ENCODE data around the gene AZIN2.

The AZIN2 gene

GRCh38 chr1:33148615-33149014, 67.7 kb downstream of the AZIN2 start:
- TF ChIP-seq EZH2 (IDR thresholded peaks at IDR 0.05; ENCODE audit: borderline replicate concordance, low read depth, low read length, severe bottlenecking): no peak
- no peak for TF ChIP-seq CTCF (IDR thresholded peaks at IDR 0.05; ENCODE audit: borderline replicate concordance, extremely low read depth, low read length, poor library complexity, severe bottlenecking)
- Histone ChIP-seq H4K20me1 (ENCODE audit: insufficient read depth, low read length) (peaks cover 3% of the 10 kb centered on the region; the same call in 1 of the 2 replicates), H3K27me3 (ENCODE audit: insufficient read depth, low read length, poor library complexity) (no peaks in the 10 kb centered on the region), H3K27ac (ENCODE audit: low read length) (no peak overlapping the region), H3K4me2 (ENCODE audit: insufficient read depth, low read length) (no peak overlapping the region), H3K79me2 (ENCODE audit: insufficient read depth, low read length) (no peaks in the 10 kb centered on the region), H3K36me3 (ENCODE audit: insufficient read depth, low read length) (peaks cover 27% of the 10 kb centered on the region), H3K4me3 (ENCODE audit: low read depth in 1 of 2, low read length in 2 of 2) (no peak overlapping the region), H2AFZ (ENCODE audit: low read depth, low read length) (no peak overlapping the region), H3K9me3 (ENCODE audit: insufficient read depth, low read length, severe bottlenecking) (no peaks in the 10 kb centered on the region), H3K9ac (ENCODE audit: low read depth, low read length) (no peak overlapping the region), H3K4me1 (ENCODE audit: insufficient read depth, low read length) (peaks cover 12% of the 10 kb centered on the region)
- DNase-seq (no peak), ATAC-seq (ENCODE audit: insufficient read depth, low read depth) (no peak)

GRCh38 chr1:33149453-33150190, 68.7 kb downstream of the AZIN2 start:
- no peaks in the 10 kb centered on the region for H3K79me2 ChIP-seq (ENCODE audit: insufficient read depth, low read length)
- no peak overlapping the region for H3K4me3 ChIP-seq (ENCODE audit: low read depth in 1 of 2, low read length in 2 of 2)
- no peaks in the 10 kb centered on the region for H3K9me3 ChIP-seq (ENCODE audit: insufficient read depth, low read length, severe bottlenecking)
- no peak overlapping the region for H3K27ac ChIP-seq (ENCODE audit: low read length)
- no peak overlapping the region for H3K4me2 ChIP-seq (ENCODE audit: insufficient read depth, low read length)
- no peak for DNase-seq
- peaks cover 19% of the 10 kb centered on the region for H3K4me1 ChIP-seq (ENCODE audit: insufficient read depth, low read length)
- peaks cover under 1% of the 10 kb centered on the region; the same call in 1 of the 2 replicates for H4K20me1 ChIP-seq (ENCODE audit: insufficient read depth, low read length)
- no peak overlapping the region for H2AFZ ChIP-seq (ENCODE audit: low read depth, low read length)
- no peak overlapping the region for H3K9ac ChIP-seq (ENCODE audit: low read depth, low read length)
- H3K36me3 ChIP-seq (ENCODE audit: insufficient read depth, low read length): peaks cover 31% of the 10 kb centered on the region
- no peaks in the 10 kb centered on the region for H3K27me3 ChIP-seq (ENCODE audit: insufficient read depth, low read length, poor library complexity)
- TF ChIP-seq CTCF (IDR thresholded peaks at IDR 0.05; ENCODE audit: borderline replicate concordance, extremely low read depth, low read length, poor library complexity, severe bottlenecking) (no peak), EZH2 (IDR thresholded peaks at IDR 0.05; ENCODE audit: borderline replicate concordance, low read depth, low read length, severe bottlenecking) (no peak)
- ATAC-seq (ENCODE audit: insufficient read depth, low read depth): no peak

- no peak for ATAC-seq (ENCODE audit: insufficient read depth, low read depth)
- Histone ChIP-seq H3K9ac (ENCODE audit: low read depth, low read length) (no peak overlapping the region), H3K4me3 (ENCODE audit: low read depth in 1 of 2, low read length in 2 of 2) (no peak overlapping the region), H2AFZ (ENCODE audit: low read depth, low read length) (no peak overlapping the region), H3K79me2 (ENCODE audit: insufficient read depth, low read length) (no peaks in the 10 kb centered on the region), H3K9me3 (ENCODE audit: insufficient read depth, low read length, severe bottlenecking) (no peaks in the 10 kb centered on the region), H3K4me1 (ENCODE audit: insufficient read depth, low read length) (peaks cover 19% of the 10 kb centered on the region), H3K27ac (ENCODE audit: low read length) (no peak overlapping the region), H3K27me3 (ENCODE audit: insufficient read depth, low read length, poor library complexity) (no peaks in the 10 kb centered on the region), H4K20me1 (ENCODE audit: insufficient read depth, low read length) (no peaks in the 10 kb centered on the region; the same call in 1 of the 2 replicates), H3K36me3 (ENCODE audit: insufficient read depth, low read length) (peaks cover 26% of the 10 kb centered on the region), H3K4me2 (ENCODE audit: insufficient read depth, low read length) (no peak overlapping the region)
- DNase-seq: no peak
- TF ChIP-seq CTCF (IDR thresholded peaks at IDR 0.05; ENCODE audit: borderline replicate concordance, extremely low read depth, low read length, poor library complexity, severe bottlenecking): no peak
- TF ChIP-seq EZH2 (IDR thresholded peaks at IDR 0.05; ENCODE audit: borderline replicate concordance, low read depth, low read length, severe bottlenecking): no peak
These were observed 69.6 kb downstream of the AZIN2 start for GRCh38 chr1:33150522-33150921.
